Midbrain (tissue), 1 donor: ENCODE data around the gene IFT25.

Source experiments
- DNase-seq: peaks from one replicate; lab custom pipeline; 2025; lab: John Stamatoyannopoulos, UW

Gene IFT25

GRCh38 chr1:53929246-53929960 is 16.1 kb downstream of the IFT25 start:
- DNase-seq: no peak

- DNase-seq: no peak
Observed at GRCh38 chr1:53927376-53927881, 18.1 kb downstream of the IFT25 start.

- no peak for DNase-seq
Observed at GRCh38 chr1:53919675-53920066, 25.8 kb downstream of the IFT25 start.

- DNase-seq: no peak
Observed at GRCh38 chr1:53918343-53918742, 27.2 kb downstream of the IFT25 start.

DNA sequence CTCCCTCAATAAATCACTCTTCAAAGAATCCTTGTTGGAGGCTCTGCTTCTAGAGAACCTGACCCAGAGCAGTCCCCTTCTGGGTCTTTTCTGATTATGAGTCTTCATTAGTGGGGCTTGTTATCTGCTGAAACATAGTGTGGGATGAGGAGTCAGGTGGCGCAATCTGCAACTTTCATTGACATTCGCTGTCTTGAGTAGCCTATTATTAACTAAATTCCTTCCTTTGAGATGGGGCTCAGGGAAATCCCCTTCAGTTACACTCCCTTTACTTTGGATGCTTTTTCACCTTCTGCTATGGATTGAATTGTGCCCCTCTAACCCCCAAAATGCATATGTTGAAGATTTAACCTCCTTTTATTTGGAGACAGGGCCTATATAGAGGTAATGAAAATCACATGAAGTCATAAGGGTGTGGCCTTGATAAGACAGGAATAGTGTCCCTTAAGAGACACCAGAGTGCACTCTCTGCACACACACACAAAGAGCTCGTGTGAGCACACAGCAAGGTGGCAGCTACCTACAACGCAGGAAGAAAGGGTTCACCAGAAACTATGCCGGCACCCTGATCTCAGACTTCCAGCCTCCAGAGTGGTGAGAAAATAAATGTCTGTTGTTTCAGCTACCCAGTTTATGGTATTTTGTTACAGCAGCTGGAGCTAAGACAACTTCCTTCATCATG is 32.0 kb downstream of the IFT25 start:
- DNase-seq: no peak

GRCh38 chr1:53911442-53911841 is 34.1 kb downstream of the IFT25 start:
- DNase-seq: no peak

DNA sequence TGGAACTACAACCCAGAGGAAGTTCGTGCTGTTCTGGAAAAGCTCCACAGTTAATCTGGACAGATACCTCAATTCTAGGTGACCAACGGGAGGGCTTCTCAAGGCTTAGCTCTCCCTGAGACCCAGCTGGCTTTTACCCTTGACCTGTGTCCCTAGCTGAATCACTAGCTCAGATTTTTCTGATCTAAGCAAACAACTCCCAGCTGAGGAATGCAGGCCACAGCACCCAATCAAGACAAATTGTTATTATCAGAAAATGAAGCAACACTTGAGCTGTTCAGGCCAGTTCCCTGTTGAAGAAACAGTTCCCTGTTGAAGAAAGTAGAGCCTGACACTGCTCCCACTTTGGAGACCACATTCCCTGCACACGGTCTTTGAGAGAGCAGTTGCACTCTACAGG is 35.6 kb downstream of the IFT25 start:
- DNase-seq: no peak

DNA sequence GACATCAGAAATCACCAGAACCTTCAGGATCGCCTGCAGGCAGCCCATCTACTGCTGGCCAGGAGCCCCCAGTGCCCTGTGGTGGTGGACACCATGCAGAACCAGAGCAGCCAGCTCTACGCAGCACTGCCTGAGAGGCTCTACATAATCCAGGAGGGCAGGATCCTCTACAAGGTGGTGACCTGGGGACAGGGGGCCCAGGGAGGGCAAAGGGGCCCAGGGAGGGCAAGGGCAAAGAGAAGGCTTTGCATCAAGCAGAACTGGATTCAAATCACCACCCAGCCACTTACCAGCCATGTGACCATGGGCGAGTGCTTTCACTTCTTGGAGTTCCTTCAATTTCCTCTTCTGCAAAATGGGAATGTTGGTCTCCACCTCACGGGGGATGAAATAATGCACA is 39.4 kb downstream of the IFT25 start:
- DNase-seq: no peak

DNA sequence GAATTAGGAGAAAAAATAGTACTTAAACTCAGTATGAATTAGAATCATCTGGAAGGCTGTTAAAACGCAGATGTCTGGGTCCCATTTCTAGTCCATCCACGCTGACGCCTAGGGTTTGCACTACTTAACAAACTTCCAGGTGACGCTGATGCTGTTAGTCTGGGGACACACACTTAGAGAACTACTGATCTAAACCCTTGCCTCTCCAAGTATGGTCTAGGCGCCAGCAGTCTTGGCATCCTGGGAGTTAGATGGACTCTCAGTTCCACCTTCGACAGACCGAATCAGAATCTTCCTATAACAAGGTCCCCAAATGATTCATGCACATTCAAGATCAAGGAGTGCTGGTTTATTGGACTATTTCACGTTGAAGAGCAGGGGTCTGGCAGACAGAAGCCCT is 40.0 kb downstream of the IFT25 start:
- DNase-seq: no peak

DNA sequence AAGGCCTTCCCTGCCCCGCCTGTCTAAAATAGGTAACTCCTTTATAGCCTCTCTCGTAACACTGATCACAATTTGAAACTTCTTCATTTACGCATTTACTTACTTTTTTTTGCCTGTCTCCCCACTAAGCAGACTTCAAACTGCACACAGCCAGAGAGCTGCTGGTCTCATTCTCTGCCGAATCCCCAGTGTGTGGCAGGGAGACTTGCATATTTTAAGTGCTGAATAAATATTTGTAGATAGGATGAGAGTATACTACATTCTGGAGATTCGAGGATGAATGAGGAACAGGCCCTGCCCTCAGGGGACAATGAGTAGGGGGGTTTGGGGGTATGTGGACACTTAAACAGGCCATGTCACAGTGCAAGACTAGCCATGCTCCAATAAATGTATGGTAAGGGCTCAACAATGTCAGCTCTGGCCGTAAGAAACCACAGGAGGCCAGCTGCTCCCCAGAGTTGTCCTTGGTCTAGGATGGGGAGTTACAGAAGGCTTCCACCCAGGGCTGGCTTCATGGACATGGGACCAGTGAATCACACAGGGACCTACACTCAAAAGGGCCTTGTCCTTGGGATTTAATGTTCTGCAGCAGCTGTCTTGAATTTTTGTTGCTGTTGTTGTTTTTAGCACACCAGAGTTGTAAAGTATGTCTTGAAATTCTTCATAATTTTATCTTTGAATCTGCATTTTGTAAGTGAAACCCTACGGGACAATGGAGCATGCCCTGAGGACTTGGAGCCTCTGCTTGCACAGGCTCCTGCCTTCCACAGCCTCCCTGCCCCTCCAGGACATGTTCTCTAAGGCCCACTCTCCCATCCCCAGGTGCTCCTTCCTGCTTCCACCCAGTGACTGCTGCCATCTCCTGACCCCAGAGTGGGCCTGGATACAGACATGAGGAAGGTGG is 43.0 kb downstream of the IFT25 start:
- DNase-seq: no peak

DNA sequence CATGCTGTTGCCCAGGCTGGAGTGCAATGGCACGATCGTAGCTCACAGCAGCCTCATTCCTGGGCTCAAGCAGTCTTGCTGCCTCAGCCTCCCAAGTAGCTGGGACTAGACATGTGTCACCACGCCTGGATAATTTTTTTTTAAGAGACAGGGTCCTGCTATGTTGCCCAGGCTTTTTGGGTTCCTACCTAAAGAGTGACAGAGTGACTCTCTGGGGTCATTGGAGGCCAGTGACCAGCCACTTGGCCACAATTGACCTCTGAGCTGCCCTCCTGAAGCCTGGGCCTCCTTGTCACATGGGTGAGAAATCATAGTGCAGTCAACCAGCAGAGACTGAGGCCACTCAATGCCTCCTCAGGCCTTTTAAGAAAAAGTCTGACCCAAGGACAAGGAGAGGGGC is 45.8 kb downstream of the IFT25 start:
- no peak for DNase-seq

- DNase-seq: peak; percentile 43
Observed at GRCh38 chr1:53899206-53899628, 46.3 kb downstream of the IFT25 start.

DNA sequence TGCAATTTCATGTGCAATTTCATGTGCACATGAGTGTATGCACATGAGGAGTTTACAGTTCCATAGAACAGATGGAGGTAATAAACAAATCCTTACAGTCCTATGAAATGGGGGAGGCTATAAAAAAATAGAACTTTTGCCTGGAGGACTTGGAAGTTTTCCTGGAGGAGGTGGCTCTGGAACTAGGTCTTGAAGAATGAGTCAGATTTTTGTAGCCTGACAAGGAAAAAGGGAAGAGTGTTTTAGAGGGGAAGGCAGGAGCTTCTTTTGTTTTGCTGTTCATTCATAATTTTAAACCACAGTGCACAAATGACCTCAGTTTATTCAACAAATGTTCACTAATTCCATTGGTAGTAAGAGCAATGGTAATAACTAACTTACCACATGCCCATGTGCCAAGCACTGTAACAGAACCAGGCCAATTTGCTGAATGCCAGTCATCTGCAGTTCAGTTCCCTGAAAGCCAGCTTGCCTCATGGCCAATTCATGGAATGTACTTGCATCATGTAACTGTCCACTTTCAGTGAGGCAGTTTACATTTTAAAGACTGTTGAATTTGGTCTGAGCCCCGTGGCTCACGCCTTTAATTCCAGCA is 48.8 kb downstream of the IFT25 start:
- peak; percentile 8 for DNase-seq

DNA sequence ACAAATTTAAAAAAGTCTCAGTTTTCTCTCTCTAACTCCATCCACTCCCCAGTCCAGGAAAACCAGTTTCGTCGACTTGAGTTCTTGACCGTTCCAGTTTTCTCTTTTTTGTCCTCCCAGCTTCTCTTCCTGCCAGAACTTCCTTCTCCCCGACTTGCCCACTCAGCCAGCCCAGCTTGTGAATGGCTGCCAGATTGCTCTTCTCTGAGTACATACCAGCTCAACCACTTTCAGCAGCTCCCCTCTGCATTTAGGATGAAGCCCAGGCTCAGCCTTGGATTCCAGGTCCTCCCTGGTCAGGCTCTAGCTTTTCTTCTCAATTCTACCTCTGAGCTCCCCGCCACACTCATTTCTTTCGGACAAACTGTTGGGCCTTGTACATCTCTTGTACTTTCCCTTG is 50.1 kb downstream of the IFT25 start:
- DNase-seq: no peak

GRCh38 chr1:53894644-53895043 is 50.9 kb downstream of the IFT25 start:
- no peak for DNase-seq

DNA sequence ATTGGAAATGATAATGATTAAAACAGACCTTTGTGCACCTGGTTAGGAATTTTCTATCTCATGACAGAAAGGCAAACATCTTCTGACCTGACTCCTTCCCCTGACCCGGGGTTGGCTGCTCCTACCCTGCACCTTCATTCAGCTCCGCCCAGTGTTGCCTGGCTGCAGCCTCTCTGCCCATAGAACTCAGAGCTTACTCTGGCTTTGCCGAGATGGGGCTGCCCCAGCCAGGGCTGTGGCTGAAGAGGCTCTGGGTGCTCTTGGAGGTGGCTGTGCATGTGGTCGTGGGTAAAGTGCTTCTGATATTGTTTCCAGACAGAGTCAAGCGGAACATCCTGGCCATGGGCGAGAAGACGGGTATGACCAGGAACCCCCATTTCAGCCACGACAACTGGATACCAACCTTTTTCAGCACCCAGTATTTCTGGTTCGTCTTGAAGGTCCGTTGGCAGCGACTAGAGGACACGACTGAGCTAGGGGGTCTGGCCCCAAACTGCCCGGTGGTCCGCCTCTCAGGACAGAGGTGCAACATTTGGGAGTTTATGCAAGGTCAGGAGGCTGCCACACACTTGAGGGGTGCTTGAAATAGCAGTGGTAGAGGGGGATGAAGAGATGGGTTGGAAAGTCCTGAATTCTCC is 51.4 kb downstream of the IFT25 start, which contains the start of gene DIO1:
Gene DIO1 (plus strand): TSS at position 189 of the 638 bp plus-strand sequence. CDS start 24 bp downstream, at position 213.
- DNase-seq: no peak

GRCh38 chr1:53892911-53893310 is 52.6 kb downstream of the IFT25 start:
- peak; percentile 59 for DNase-seq

GRCh38 chr1:53891678-53892077 is 53.8 kb downstream of the IFT25 start:
- no peak for DNase-seq

GRCh38 chr1:53891018-53891417 is 54.5 kb downstream of the IFT25 start:
- no peak for DNase-seq

DNA sequence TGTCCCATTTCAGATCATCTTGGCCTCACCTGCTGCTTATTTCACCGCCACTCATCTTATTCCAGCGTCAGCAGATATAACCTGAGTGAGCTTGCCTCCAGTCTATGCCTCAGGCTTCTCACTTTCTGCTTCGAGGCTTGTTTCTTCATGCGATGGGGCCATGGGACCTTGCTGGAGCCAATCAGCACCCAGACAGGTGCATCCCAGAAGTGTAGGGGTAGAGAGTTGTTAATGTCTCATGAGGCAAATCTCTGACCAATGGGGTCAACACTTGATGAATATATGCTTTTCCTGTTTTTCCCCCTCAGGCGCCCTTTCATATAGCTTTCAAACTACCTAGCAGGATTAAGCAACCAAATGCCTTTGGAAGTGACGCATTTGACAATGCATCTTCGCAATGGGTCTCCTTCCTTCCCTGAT is 55.0 kb downstream of the IFT25 start:
- DNase-seq: no peak
